ENCODE data around the gene CFAP97D1.

The CFAP97D1 gene

GRCh38 chr17:43772877-43773648, 7.2 kb upstream of the CFAP97D1 start:
- H3K27ac Mint-ChIP-seq, result peak overlapping the region; percentile 92
- H3K27me3 Mint-ChIP-seq, result no peaks in the 10 kb centered on the region
- peaks cover 29 to 55% of the 10 kb centered on the region in 2 donors for H3K4me1 Mint-ChIP-seq
- ATAC-seq (replicated peaks) (peak; percentile 35 to 62), DNase-seq (no peak)
- H3K9me3 Mint-ChIP-seq, result peaks cover 0 to 2% of the 10 kb centered on the region in 2 donors
- H3K36me3 Mint-ChIP-seq, result peaks cover 41 to 62% of the 10 kb centered on the region in 2 donors
- H3K4me3 Mint-ChIP-seq, result peak overlapping the region; percentile 40 to 59

GRCh38 chr17:43774304-43775250, 5.7 kb upstream of the CFAP97D1 start:
- no peak for DNase-seq
- peaks cover 22 to 47% of the 10 kb centered on the region in 2 donors for H3K4me1 Mint-ChIP-seq
- no peak overlapping the region for H3K27ac Mint-ChIP-seq
- H3K36me3 Mint-ChIP-seq, result peaks cover 31 to 48% of the 10 kb centered on the region in 2 donors
- H3K4me3 Mint-ChIP-seq, result no peak overlapping the region
- ATAC-seq (replicated peaks), result no peak
- H3K27me3 Mint-ChIP-seq, result peaks cover 0 to under 1% of the 10 kb centered on the region in 2 donors
- H3K9me3 Mint-ChIP-seq, result peaks cover 0 to 2% of the 10 kb centered on the region in 2 donors

- H3K4me3 Mint-ChIP-seq, result peak within 1 kb of the TSS; percentile 90 to 92
- H3K27me3 Mint-ChIP-seq, result peaks cover 14 to 40% of the 10 kb centered on the region in 2 donors
- H3K27ac Mint-ChIP-seq, result peak within 1 kb of the TSS; percentile 94
- H3K4me1 Mint-ChIP-seq, result peaks cover 12 to 30% of the 10 kb centered on the region in 2 donors
- ATAC-seq (replicated peaks), result peak; percentile 93 to 95
- H3K36me3 Mint-ChIP-seq, result peaks cover 8 to 22% of the 10 kb centered on the region in 2 donors
- DNase-seq, result peak; percentile 71
- H3K9me3 Mint-ChIP-seq, result peaks cover 0 to 1% of the 10 kb centered on the region in 2 donors
Observed at GRCh38 chr17:43778337-43779144, 1.7 kb upstream of the CFAP97D1 start, which contains the start of gene DUSP3. DUSP3 (minus strand) TSS chr17:43778977; CDS start chr17:43778924, 53 bp downstream.

- Mint-ChIP-seq H3K36me3 (peaks cover 5 to 14% of the 10 kb centered on the region in 2 donors), H3K27ac (peak overlapping the region; percentile 51), H3K27me3 (peaks cover 18 to 49% of the 10 kb centered on the region in 2 donors), H3K4me1 (peaks cover 6 to 21% of the 10 kb centered on the region in 2 donors), H3K4me3 (peak overlapping the region; percentile 76 to 90), H3K9me3 (no peaks in the 10 kb centered on the region)
- no peak for DNase-seq
- ATAC-seq (replicated peaks), result peak; percentile 33 to 57
Observed at GRCh38 chr17:43779145-43780125, 800 bp upstream of the CFAP97D1 start.

GRCh38 chr17:43782913-43783680, 2.9 kb downstream of the CFAP97D1 start:
- ATAC-seq (replicated peaks) (no peak), DNase-seq (no peak)
- peaks cover 24 to 57% of the 10 kb centered on the region in 2 donors for H3K27me3 Mint-ChIP-seq
- H3K27ac Mint-ChIP-seq, result no peak overlapping the region
- H3K4me1 Mint-ChIP-seq, result peaks cover 2 to 6% of the 10 kb centered on the region in 2 donors
- H3K9me3 Mint-ChIP-seq, result no peaks in the 10 kb centered on the region
- H3K36me3 Mint-ChIP-seq, result no peaks in the 10 kb centered on the region
- no peak overlapping the region for H3K4me3 Mint-ChIP-seq

GRCh38 chr17:43784068-43784467, 3.8 kb downstream of the CFAP97D1 start:
- peaks cover 24 to 61% of the 10 kb centered on the region in 2 donors for H3K27me3 Mint-ChIP-seq
- H3K36me3 Mint-ChIP-seq, result no peaks in the 10 kb centered on the region
- no peak for DNase-seq
- ATAC-seq (replicated peaks), result no peak
- H3K27ac Mint-ChIP-seq, result no peak overlapping the region
- no peak overlapping the region for H3K4me3 Mint-ChIP-seq
- H3K4me1 Mint-ChIP-seq, result peaks cover 2 to 5% of the 10 kb centered on the region in 2 donors
- no peaks in the 10 kb centered on the region for H3K9me3 Mint-ChIP-seq

GRCh38 chr17:43784628-43785101, 4.4 kb downstream of the CFAP97D1 start:
- H3K27me3 Mint-ChIP-seq, result peaks cover 27 to 60% of the 10 kb centered on the region in 2 donors
- no peak overlapping the region for H3K27ac Mint-ChIP-seq
- DNase-seq (no peak), ATAC-seq (replicated peaks) (no peak)
- no peaks in the 10 kb centered on the region for H3K36me3 Mint-ChIP-seq
- no peak overlapping the region for H3K4me3 Mint-ChIP-seq
- H3K4me1 Mint-ChIP-seq, result no peaks in the 10 kb centered on the region
- H3K9me3 Mint-ChIP-seq, result no peaks in the 10 kb centered on the region

- Mint-ChIP-seq H3K27ac (no peak overlapping the region), H3K36me3 (no peaks in the 10 kb centered on the region), H3K27me3 (peaks cover 26 to 52% of the 10 kb centered on the region in 2 donors), H3K9me3 (no peaks in the 10 kb centered on the region), H3K4me1 (no peaks in the 10 kb centered on the region), H3K4me3 (no peak overlapping the region)
- no peak for DNase-seq
- no peak for ATAC-seq (replicated peaks)
Observed at GRCh38 chr17:43787728-43788127, 7.5 kb downstream of the CFAP97D1 start.

GRCh38 chr17:43788540-43788939, 8.3 kb downstream of the CFAP97D1 start:
- no peak overlapping the region for H3K27ac Mint-ChIP-seq
- H3K4me1 Mint-ChIP-seq, result no peaks in the 10 kb centered on the region
- H3K4me3 Mint-ChIP-seq, result no peak overlapping the region
- DNase-seq (no peak), ATAC-seq (replicated peaks) (no peak)
- no peaks in the 10 kb centered on the region for H3K9me3 Mint-ChIP-seq
- H3K36me3 Mint-ChIP-seq, result no peaks in the 10 kb centered on the region
- peaks cover 23 to 47% of the 10 kb centered on the region in 2 donors for H3K27me3 Mint-ChIP-seq

GRCh38 chr17:43789482-43789881, 9.2 kb downstream of the CFAP97D1 start:
- no peak for DNase-seq
- no peak overlapping the region for H3K4me3 Mint-ChIP-seq
- H3K27ac Mint-ChIP-seq, result no peak overlapping the region
- H3K27me3 Mint-ChIP-seq, result peaks cover 25 to 46% of the 10 kb centered on the region in 2 donors
- no peaks in the 10 kb centered on the region for H3K9me3 Mint-ChIP-seq
- no peaks in the 10 kb centered on the region for H3K4me1 Mint-ChIP-seq
- ATAC-seq (replicated peaks), result no peak
- H3K36me3 Mint-ChIP-seq, result no peaks in the 10 kb centered on the region

- Mint-ChIP-seq H3K4me3 (no peak overlapping the region), H3K9me3 (no peaks in the 10 kb centered on the region), H3K36me3 (no peaks in the 10 kb centered on the region), H3K4me1 (no peaks in the 10 kb centered on the region), H3K27ac (no peak overlapping the region), H3K27me3 (peaks cover 27 to 48% of the 10 kb centered on the region in 2 donors)
- DNase-seq (no peak), ATAC-seq (replicated peaks) (no peak)
Observed at GRCh38 chr17:43790311-43790940, 10.2 kb downstream of the CFAP97D1 start.

GRCh38 chr17:43791589-43791988, 11.4 kb downstream of the CFAP97D1 start:
- Mint-ChIP-seq H3K27ac (no peak overlapping the region), H3K9me3 (no peaks in the 10 kb centered on the region), H3K4me1 (no peaks in the 10 kb centered on the region), H3K27me3 (peaks cover 36 to 58% of the 10 kb centered on the region in 2 donors), H3K4me3 (no peak overlapping the region), H3K36me3 (no peaks in the 10 kb centered on the region)
- ATAC-seq (replicated peaks) (no peak), DNase-seq (no peak)
